GM19468 (cell line): Measurements from ENCODE around the gene SETD2.
"Not testable (repeated sequence)": the region's sequence is repeated elsewhere in the genome, so short reads cannot be mapped to it uniquely, and the experiment has no call there.

Experiments
- ATAC-seq: cut with Tn5 transposase; IDR thresholded peaks from one replicate; pipeline ENCODE4 v1.9.1; 2021; ENCODE audit warnings: mild to moderate bottlenecking, moderate library complexity, moderate number of reproducible peaks; ENCODE audit not compliant: unreplicated experiment; ENCODE audit errors: extremely low read depth

The SETD2 gene

GRCh38 chr3:47164007-47164881, at the start of gene SETD2:
Gene SETD2, minus strand, starts transcription at chr3:47164113. Its CDS starts 189 bp downstream, at chr3:47163924.
- ATAC-seq, result peak; percentile 66

- ATAC-seq, result no peak
These were observed 47.0 kb upstream of the SETD2 start for GRCh38 chr3:47210863-47211405.

- ATAC-seq, result not testable (repeated sequence)
These were observed 42.1 kb upstream of the SETD2 start for GRCh38 chr3:47206022-47206421.

GRCh38 chr3:47204875-47205274, 41.0 kb upstream of the SETD2 start:
- ATAC-seq, result no peak

GRCh38 chr3:47202542-47202941, 38.6 kb upstream of the SETD2 start:
- ATAC-seq, result no peak

- ATAC-seq, result no peak
These were observed 33.4 kb upstream of the SETD2 start for GRCh38 chr3:47197287-47197686.

- no peak for ATAC-seq
These were observed 31.1 kb upstream of the SETD2 start for GRCh38 chr3:47194994-47195393.

- ATAC-seq, result no peak
These were observed 30.3 kb upstream of the SETD2 start for GRCh38 chr3:47193871-47194859.

GRCh38 chr3:47186285-47186684, 22.4 kb upstream of the SETD2 start:
- ATAC-seq, result no peak

- not testable (repeated sequence) for ATAC-seq
These were observed 17.8 kb upstream of the SETD2 start for GRCh38 chr3:47181685-47182084.

GRCh38 chr3:47180011-47180410, 16.1 kb upstream of the SETD2 start:
- not testable (repeated sequence) for ATAC-seq

- ATAC-seq, result no peak
These were observed 12.7 kb upstream of the SETD2 start for GRCh38 chr3:47176582-47176981.

- ATAC-seq, result no peak
These were observed 525 bp downstream of the SETD2 start for GRCh38 chr3:47163169-47164006.

GRCh38 chr3:47162697-47163168, 1.2 kb downstream of the SETD2 start:
- no peak for ATAC-seq

- no peak for ATAC-seq
These were observed 1.8 kb downstream of the SETD2 start for GRCh38 chr3:47161983-47162696.

GRCh38 chr3:47159820-47160219, 4.1 kb downstream of the SETD2 start:
- ATAC-seq, result no peak

GRCh38 chr3:47158208-47158607, 5.7 kb downstream of the SETD2 start:
- ATAC-seq, result no peak

GRCh38 chr3:47156396-47156795, 7.5 kb downstream of the SETD2 start:
- no peak for ATAC-seq

- ATAC-seq, result no peak
These were observed 11.3 kb downstream of the SETD2 start for GRCh38 chr3:47152578-47152977.
